ENCODE results near the gene SLC4A5.
"Not testable (repeated sequence)": the region's sequence is repeated elsewhere in the genome, so short reads cannot be mapped to it uniquely, and the experiment has no call there.

SLC4A5 gene

DNA sequence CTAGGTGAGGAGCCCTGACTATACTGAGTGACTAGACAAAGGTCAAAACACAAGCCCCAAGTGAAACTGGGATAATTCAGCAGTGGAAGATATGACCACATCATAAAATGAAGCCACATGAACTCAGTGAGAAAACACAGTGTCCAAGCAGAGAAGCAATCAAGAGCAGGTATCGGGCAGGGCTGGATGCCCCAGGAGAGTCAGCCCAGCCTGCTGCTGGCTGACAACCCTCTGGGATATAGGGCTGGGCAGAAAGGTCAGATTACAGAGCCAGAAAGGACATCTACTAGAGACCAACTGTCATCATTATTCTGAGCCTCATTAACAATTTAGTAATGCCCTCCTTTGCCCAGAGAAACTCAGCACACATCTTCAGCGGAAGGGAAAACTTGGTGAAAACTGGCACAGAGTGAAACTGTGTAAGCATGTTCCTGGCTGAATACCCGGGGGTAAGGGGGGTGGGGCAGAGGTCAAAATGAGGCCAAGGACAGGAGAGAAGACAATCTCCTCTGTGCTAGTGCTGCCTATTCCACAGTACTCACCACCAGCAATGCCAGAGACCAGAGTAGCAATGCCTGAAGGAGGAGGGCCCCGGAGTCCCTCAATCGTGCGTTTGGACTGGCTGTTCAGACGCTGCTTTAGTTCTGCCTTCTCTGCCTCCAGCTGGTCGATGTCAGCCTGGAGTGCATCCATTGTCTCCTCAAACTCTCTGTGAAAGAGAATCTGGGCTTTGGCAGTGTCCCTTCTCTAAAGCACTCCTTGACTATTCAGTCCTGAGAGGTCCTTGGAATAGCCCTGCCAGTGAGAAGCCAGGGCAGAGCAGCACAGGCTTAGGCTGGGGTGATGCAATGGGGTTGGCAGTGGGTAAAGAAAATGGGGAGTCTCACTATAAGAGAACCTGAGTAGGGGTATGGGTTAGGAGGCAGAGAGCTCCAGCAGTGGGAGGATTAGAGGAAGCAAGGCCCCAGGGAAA lies 21.6 kb upstream of the SLC4A5 start:
- no peak for DNase-seq

- no peak for DNase-seq
These were observed 18.1 kb upstream of the SLC4A5 start for GRCh38 chr2:74361327-74361726.

DNA sequence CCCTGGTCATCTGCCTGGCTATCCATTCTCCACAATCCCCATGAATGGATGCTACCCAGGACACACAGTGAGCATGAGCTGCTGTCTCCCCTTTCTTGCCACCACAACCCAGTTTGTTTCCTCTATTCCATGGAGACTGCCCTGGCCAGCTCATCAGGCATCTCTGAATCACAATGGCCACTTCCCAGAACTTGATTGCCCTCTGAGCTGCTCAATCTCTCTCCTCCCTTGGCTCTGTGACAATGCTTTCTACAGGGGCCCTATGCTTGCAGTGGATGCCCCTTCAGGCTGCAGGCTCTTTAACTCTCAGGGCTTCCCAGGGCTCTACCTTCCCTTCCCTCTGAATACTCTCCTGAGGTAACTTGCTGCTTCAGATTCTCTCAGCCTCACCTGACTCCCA lies 14.4 kb upstream of the SLC4A5 start:
- no peak for DNase-seq

- no peak for DNase-seq
These were observed 6.7 kb upstream of the SLC4A5 start for GRCh38 chr2:74349889-74350288.

GRCh38 chr2:74347742-74348141 lies 4.5 kb upstream of the SLC4A5 start:
- no peak for DNase-seq

GRCh38 chr2:74347303-74347702 lies 4.1 kb upstream of the SLC4A5 start:
- no peak for DNase-seq

DNA sequence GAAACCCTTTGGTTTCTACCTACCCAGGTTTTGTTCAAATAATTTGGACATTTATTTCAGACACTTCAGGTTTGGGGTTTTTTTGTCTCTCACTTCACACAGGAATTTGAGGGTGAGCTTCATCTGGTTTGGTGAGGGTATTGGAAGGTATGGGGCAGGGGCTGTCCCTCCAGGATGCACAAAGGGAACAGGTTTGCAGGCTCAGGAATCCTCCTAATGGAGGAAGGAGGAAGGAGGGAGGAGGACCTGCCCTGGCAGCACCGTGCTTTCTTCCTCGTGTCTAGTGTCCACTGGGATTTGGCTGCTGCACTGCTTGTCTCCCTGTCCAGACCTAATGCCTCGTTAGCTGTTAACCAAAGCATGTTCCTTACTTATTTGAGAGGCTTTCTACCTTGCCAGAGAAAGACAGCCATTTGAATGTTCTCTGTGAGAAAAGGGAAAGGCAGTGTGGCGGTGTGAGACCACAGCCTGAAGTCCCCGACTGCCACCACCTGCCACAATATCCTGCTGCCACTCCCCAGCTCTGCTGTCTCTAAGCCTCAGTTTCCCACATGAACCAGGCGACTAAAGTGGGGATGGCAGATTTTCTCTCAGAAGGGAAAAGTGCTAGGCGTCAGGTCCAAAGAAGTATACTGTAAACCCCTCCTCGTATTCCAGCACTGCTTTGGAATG lies 2.2 kb upstream of the SLC4A5 start:
- DNase-seq = peak; percentile 13

- not testable (repeated sequence) for DNase-seq
These were observed 7.0 kb downstream of the SLC4A5 start for GRCh38 chr2:74336227-74336626.

GRCh38 chr2:74334931-74335333 lies 8.3 kb downstream of the SLC4A5 start:
- peak; percentile 92 for DNase-seq

DNA sequence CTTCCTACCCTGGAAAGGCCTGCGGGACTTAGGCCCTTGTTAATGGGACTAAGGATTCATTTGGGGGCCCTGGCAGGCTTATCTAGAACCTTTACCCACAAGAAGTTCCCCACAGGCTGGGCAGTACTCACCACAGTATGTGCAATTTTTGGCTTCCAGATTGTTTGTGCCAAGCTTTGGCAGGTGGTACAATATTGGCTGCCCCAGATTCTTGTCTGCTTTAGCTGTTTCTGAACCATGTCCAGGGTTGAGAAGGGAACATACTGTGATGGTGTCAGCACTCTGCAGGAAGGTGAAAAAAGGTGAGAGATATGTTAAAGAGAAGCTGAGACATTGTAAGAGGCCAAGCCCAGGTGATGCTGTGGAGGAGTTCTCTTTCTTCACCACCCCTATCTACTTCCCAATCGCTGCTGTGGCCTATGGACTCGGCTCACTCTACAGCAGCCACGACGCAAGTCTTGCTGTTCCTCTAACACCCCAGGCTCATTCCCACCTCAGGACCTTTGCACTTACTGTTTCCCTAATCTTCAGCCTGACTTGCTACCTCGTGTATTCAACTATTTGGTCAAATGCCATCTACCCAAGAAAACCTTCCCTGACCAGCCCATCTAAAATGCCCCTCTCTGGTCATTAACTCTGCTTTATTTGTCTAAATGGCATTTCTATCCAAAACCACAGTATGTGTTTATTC lies 9.2 kb downstream of the SLC4A5 start:
- no peak for DNase-seq

- peak; percentile 21 for DNase-seq
These were observed 10.0 kb downstream of the SLC4A5 start for GRCh38 chr2:74333175-74333574.

- DNase-seq = no peak
These were observed 10.6 kb downstream of the SLC4A5 start for GRCh38 chr2:74332550-74333174.

DNA sequence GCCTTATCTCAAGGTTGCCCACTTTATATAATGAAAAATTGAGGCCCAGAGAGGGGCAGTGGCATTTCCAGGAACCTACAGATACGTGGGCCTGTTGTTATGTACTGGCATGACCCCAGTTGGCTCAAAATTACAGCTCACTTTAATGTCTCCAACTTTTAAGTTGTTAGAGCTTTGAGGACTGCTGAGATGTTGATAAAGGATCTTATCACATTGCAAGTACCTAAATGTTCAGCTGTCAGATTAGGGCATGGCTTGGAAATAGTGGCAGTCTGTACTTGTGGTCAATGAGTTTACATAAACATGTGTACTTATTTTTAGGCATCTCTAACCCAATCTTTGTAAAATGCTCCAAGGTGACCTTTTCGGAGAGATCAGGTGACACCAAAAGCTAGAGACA lies 14.6 kb downstream of the SLC4A5 start:
- no peak for DNase-seq

DNA sequence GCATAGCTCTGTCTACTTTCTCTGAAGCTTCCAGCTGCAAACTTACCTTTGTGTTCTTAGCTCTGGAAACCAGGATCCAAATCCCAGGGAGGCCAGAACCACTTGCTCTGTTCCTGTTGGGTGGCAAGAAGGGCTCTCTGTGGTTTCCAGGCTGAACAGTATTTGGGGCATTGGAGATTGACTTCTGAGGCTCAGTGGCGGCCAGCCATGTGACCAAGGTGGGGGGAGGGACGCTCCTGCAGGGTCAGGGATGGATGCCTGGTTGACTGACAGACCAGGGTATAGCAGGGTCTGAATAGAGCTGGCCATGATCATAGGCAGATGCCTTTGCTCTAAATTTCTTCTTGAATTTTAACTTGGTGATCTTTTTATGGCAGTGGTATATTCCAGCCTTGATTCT lies 15.1 kb downstream of the SLC4A5 start:
- DNase-seq = peak; percentile 24

- DNase-seq = no peak
These were observed 15.6 kb downstream of the SLC4A5 start for GRCh38 chr2:74327627-74328026.

DNA sequence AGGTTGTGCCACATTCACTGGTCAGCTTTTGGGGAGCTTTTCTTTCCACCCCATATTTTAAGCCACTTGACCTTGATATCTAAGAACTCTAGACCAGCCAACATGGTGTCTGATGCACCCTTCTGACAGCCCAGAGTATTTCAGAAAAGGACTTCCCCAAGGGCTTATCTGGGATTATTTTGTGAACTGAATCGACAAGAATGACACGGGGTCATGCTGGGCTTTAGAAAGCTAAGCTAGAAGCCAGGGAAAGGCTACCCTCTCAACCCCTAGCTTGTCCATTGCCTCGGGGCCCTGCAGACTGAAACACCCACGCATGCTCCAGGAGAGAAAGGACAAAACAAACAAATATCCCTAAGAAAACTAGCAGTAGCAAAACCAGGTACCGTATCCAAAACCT lies 16.0 kb downstream of the SLC4A5 start:
- DNase-seq = no peak

DNA sequence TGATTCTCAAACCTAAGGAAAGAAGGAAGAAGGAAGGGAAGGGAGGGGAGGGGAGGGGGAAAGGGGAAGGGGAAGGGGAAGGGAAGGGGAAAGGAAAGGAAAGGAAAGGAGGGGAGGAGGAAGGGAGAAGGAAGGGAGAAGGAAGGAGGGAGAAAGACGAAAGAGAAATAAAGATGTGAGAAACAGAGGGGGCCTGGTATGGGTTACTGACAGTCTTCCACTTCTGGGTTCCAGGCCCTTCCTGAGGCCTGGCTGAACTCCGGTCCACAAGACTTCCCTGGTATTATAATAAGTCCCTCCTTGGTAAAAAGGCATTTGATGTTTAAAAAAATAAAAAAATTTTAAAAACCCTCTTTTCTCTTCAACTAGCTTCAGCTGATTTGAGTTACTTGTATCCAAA lies 17.4 kb downstream of the SLC4A5 start:
- DNase-seq = no peak

- no peak for DNase-seq
These were observed 21.5 kb downstream of the SLC4A5 start for GRCh38 chr2:74321737-74322136.

DNA sequence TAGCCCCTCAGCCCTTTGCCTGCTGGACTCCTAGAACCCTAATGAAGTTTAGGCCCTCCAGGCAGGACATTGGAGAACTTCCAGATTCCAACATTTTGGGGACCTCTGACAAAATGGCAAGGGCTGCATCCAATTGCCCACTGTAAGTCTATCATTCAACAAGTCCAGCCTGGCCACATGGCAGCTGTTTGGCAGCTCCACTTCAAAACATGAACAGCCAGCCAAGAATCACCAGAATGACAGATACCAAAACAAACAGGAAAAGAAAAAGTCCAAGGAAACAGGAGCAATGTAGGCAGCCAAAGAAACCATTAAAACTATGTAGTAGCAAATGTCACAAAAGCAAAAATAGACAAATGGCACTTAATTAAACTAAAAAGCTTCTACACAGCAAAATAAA lies 25.5 kb downstream of the SLC4A5 start:
- no peak for DNase-seq

DNA sequence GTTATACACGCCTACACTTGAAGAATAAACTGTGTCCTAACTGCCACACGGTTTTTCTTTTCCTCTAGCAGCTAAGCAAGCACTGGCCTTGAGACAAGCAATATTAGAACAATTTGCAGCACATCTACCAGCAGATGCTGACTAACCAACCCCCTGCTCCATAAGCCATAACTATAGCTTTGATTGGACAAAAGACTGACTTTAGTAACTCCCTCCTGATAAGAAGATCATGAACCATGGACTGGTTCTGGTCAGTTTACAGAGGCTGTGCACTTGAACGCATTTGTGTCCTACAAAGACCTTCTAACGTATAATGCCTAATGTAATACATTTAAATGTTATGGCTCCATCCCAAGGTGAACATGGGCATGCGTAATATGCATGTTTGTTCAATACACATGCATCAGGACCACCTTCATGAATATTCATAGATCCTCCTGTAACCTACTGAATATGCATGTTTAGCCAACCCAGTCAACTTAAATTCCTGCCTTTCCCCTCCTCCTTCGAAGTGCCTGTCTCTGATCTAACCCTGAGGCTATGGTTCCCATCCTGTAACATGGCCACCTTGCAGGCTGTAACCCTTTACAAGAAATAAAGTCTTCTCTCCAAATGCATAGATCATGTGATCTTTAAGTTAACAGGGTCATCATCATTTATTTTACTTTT lies 26.5 kb downstream of the SLC4A5 start:
- no peak for DNase-seq

DNA sequence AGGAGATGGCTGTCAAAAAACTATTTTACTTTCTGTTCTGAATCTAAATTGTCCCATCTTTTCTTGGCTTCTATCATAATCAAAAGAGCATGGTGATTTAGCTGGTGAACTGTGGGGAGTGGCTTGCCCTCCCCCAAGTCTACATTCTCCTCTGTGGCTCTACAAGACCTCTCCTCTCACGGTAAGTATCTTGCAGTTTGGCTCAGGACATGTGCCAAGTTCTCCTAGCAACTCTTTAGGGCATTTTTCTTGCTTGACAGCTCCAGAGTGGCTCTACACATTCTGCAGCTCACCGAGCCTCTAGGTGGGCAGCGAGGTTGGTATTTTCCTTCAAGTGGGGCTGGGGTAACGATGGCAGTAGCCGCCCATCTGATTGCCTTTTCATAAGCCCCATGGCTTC lies 29.1 kb downstream of the SLC4A5 start:
- no peak for DNase-seq

DNA sequence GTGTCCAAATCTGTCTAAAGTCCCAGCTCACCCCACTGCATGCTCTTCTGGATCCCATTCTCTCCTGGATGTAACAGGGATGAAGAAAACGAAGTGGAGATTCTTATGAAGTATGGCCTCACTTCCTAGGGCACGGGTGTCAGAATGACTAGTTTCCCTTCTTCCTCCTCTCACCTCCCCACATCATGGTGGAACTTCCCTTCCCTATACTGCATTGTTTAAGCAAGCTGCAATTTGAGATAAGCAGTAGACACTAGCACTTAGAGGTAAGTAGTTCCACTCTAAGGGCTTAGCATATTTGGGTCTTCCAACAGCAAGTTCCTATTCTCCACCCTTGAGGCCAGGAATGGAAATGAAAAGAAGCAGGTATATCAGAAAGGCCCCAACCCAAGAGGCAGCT lies 29.7 kb downstream of the SLC4A5 start:
- no peak for DNase-seq

GRCh38 chr2:74312913-74313312 lies 30.3 kb downstream of the SLC4A5 start:
- no peak for DNase-seq
